GM06990 (cell line): ENCODE measurements around the gene TLCD2.
A peak's percentile ranks its signal among the peaks of the same experiment; 100 is the strongest.

Experiments used
- DNase-seq: peaks from one replicate; pipeline ENCODE4 v3.0.0-alpha.2; 2011; ENCODE audit not compliant: insufficient read length; ENCODE audit errors: extremely low read depth
- H3K27me3 ChIP-seq: replicated peaks from 2 replicates; pipeline ENCODE4 v1.6.0; 2011; ENCODE audit warnings: low read length; ENCODE audit not compliant: control insufficient read depth, insufficient read depth
- H3K36me3 ChIP-seq: 2 replicates; pipeline ENCODE4 v1.5.1; 2011; ENCODE audit warnings: low read length; ENCODE audit not compliant: control insufficient read depth, insufficient read depth
- H3K4me3 ChIP-seq: replicated peaks from 2 replicates; pipeline ENCODE4 v1.5.1; 2011; ENCODE audit warnings: low read depth, mild to moderate bottlenecking, control low read depth, low read length
- CTCF ChIP-seq: IDR thresholded peaks from 2 replicates; pipeline ENCODE4 v1.5.1; 2011; ENCODE audit warnings: low read length, control low read depth, mild to moderate bottlenecking, inconsistent platforms; ENCODE audit not compliant: insufficient read depth, poor library complexity, severe bottlenecking

The TLCD2 gene

GRCh38 chr17:1727876-1728630 is 17.9 kb upstream of the TLCD2 start:
- no peak for DNase-seq
- Histone ChIP-seq H3K36me3 (peaks cover 12% of the 10 kb centered on the region), H3K4me3 (no peak overlapping the region), H3K27me3 (no peaks in the 10 kb centered on the region)
- no peak for TF ChIP-seq CTCF

GRCh38 chr17:1727258-1727789 is 17.1 kb upstream of the TLCD2 start:
- Histone ChIP-seq H3K27me3 (no peaks in the 10 kb centered on the region), H3K4me3 (no peak overlapping the region), H3K36me3 (peaks cover 11% of the 10 kb centered on the region)
- DNase-seq = no peak
- no peak for TF ChIP-seq CTCF

- Histone ChIP-seq H3K4me3 (no peak overlapping the region), H3K27me3 (no peaks in the 10 kb centered on the region), H3K36me3 (peaks cover 11% of the 10 kb centered on the region)
- TF ChIP-seq CTCF = no peak
- DNase-seq = no peak
Observed at GRCh38 chr17:1726626-1727257, 16.6 kb upstream of the TLCD2 start.

- no peak for TF ChIP-seq CTCF
- DNase-seq = no peak
- Histone ChIP-seq H3K4me3 (peak overlapping the region; percentile 80), H3K36me3 (peaks cover 10% of the 10 kb centered on the region), H3K27me3 (no peaks in the 10 kb centered on the region)
Observed at GRCh38 chr17:1725642-1726511, 15.7 kb upstream of the TLCD2 start.

- Histone ChIP-seq H3K36me3 (peaks cover 10% of the 10 kb centered on the region), H3K27me3 (no peaks in the 10 kb centered on the region), H3K4me3 (peak overlapping the region; percentile 80)
- peak; percentile 56 for DNase-seq
- TF ChIP-seq CTCF = peak; percentile 5
Observed at GRCh38 chr17:1724869-1725641, 14.9 kb upstream of the TLCD2 start.
